ENCODE data around the gene RANBP10. TPM values are rescaled to one million over a fixed set of nuclear protein-coding genes. Genes with fewer than 3 reads are reported as not detected.

RANBP10 gene
- total and polyA plus RNA-seq, 9 of the 15 experiments (the other 6 are each of a cell fraction or from before 2014, with no cell fraction given) = 0.61 to 19.3 (median 5.9) TPM

- TF ChIP-seq ELK1 (CRISPR knock-in tag; IDR thresholded peaks at IDR 0.05) (no peak), CBX5 (IDR thresholded peaks at IDR 0.05; ENCODE audit: borderline replicate concordance, low read depth) (0 out of 2 replicates have a peak, but pooled peaks have one; percentile 23), BRF1 (IDR thresholded peaks at IDR 0.05; ENCODE audit: borderline replicate concordance, extremely low read depth, insufficient read length) (no peak), ZFP1 (CRISPR knock-in tag; IDR thresholded peaks at IDR 0.05) (no peak), RFX1 (IDR thresholded peaks at IDR 0.05) (no peak), ZKSCAN3 (CRISPR knock-in tag; IDR thresholded peaks at IDR 0.05) (no peak), TRIM25 (IDR thresholded peaks at IDR 0.05; ENCODE audit: borderline replicate concordance) (no peak), NR2C2 (CRISPR knock-in tag; IDR thresholded peaks at IDR 0.05) (peak; percentile 74), NR2C2 (tag; IDR thresholded peaks at IDR 0.05) (peak; percentile 94), ZNF717 (CRISPR knock-in tag; IDR thresholded peaks at IDR 0.05) (no peak), ZZZ3 (IDR thresholded peaks at IDR 0.05) (no peak), GABPA (tag; conservative IDR thresholded peaks at IDR 0.05; ENCODE audit: low read depth) (peak; percentile 90), PHB (CRISPR knock-in tag; IDR thresholded peaks at IDR 0.05) (no peak), ZNF655 (CRISPR knock-in tag; IDR thresholded peaks at IDR 0.05) (no peak), ZEB2 (IDR thresholded peaks at IDR 0.05) (no peak), FUS (optimal IDR thresholded peaks at IDR 0.05; ENCODE audit: low read depth, low read length) (no peak), PCBP2 (IDR thresholded peaks at IDR 0.05; ENCODE audit: low read depth, low read length, poor library complexity, severe bottlenecking) (peak; percentile 41), C11orf30 (IDR thresholded peaks at IDR 0.05; ENCODE audit: low read depth) (no peak), HNRNPUL1 (IDR thresholded peaks at IDR 0.05; ENCODE audit: low read length) (no peak), FOXK1 (CRISPR knock-in tag; IDR thresholded peaks at IDR 0.05; ENCODE audit: borderline replicate concordance) (no peak), HES1 (IDR thresholded peaks at IDR 0.05; ENCODE audit: low read depth) (peak; percentile 20; the same call in 1 of the 2 replicates), CBX3 (IDR thresholded peaks at IDR 0.05; ENCODE audit: borderline replicate concordance in 1 of 2, low read length in 2 of 2) (peak in 1 of 2 experiments; percentile 91; a peak in 1 of 3 replicates), FOXO4 (CRISPR knock-in tag; IDR thresholded peaks at IDR 0.05) (no peak), ZBED1 (IDR thresholded peaks at IDR 0.05) (peak; percentile 47; the same call in 1 of the 2 replicates)
These were observed 40.1 kb upstream of the RANBP10 start, which contains the start of gene NUTF2 (continued) for GRCh38 chr16:67846320-67847063.
